ENCODE measurements around the gene AHI1. TPM values are rescaled to one million over a fixed set of nuclear protein-coding genes. Genes with fewer than 3 reads are reported as not detected.
A peak's percentile ranks its signal among the peaks of the same experiment; 100 is the strongest.

AHI1 gene
- total RNA-seq, 3 donors from 2014 or later, result 17.7 to 34.7 (median 26.5) TPM

- DNase-seq, result no peak
- Histone ChIP-seq H3K9me3 (no peaks in the 10 kb centered on the region), H3K36me3 (ENCODE audit: low read depth) (no peaks in the 10 kb centered on the region), H3K4me1 (ENCODE audit: low read depth) (peaks cover 4% of the 10 kb centered on the region), H3K4me3 (no peak overlapping the region)
- ATAC-seq, result no peak
- intact Hi-C loops (cut with DNase I, micrococcal nuclease), result no loop called here
- no peak for TF ChIP-seq CTCF (IDR thresholded peaks at IDR 0.05)
Measured at GRCh38 chr6:135358251-135358821, 139.2 kb downstream of the AHI1 start.

GRCh38 chr6:135354407-135354806 lies 143.1 kb downstream of the AHI1 start:
- no peaks in the 10 kb centered on the region for H3K9me3 ChIP-seq
- intact Hi-C loops (cut with DNase I, micrococcal nuclease), result no loop called here
- no peak for TF ChIP-seq CTCF (IDR thresholded peaks at IDR 0.05)
- H3K4me1 ChIP-seq (ENCODE audit: low read depth), result peaks cover 4% of the 10 kb centered on the region
- H3K36me3 ChIP-seq (ENCODE audit: low read depth), result no peaks in the 10 kb centered on the region
- ATAC-seq (peak; percentile 45), DNase-seq (no peak)
- H3K4me3 ChIP-seq, result no peak overlapping the region

- ATAC-seq, result peak; percentile 74
- H3K9me3 ChIP-seq, result no peaks in the 10 kb centered on the region
- no peak for TF ChIP-seq CTCF (IDR thresholded peaks at IDR 0.05)
- no peaks in the 10 kb centered on the region for H3K36me3 ChIP-seq (ENCODE audit: low read depth)
- DNase-seq, result no peak
- H3K4me3 ChIP-seq, result no peak overlapping the region
- intact Hi-C loops (cut with DNase I, micrococcal nuclease), result no loop called here
- H3K4me1 ChIP-seq (ENCODE audit: low read depth), result peaks cover 4% of the 10 kb centered on the region
Measured at GRCh38 chr6:135353113-135353512, 144.4 kb downstream of the AHI1 start.

- Histone ChIP-seq H3K9me3 (no peaks in the 10 kb centered on the region), H3K4me1 (ENCODE audit: low read depth) (peaks cover 4% of the 10 kb centered on the region), H3K36me3 (ENCODE audit: low read depth) (no peaks in the 10 kb centered on the region), H3K4me3 (no peak overlapping the region)
- intact Hi-C loops (cut with DNase I, micrococcal nuclease), result no loop called here
- ATAC-seq, result no peak
- no peak for TF ChIP-seq CTCF (IDR thresholded peaks at IDR 0.05)
- DNase-seq, result no peak
Measured at GRCh38 chr6:135351635-135352034, 145.9 kb downstream of the AHI1 start.

- TF ChIP-seq CTCF (IDR thresholded peaks at IDR 0.05), result no peak
- no peak for DNase-seq
- intact Hi-C loops (cut with DNase I, micrococcal nuclease), result no loop called here
- H3K36me3 ChIP-seq (ENCODE audit: low read depth), result no peaks in the 10 kb centered on the region
- H3K4me1 ChIP-seq (ENCODE audit: low read depth), result no peaks in the 10 kb centered on the region
- H3K9me3 ChIP-seq, result no peaks in the 10 kb centered on the region
- no peak for ATAC-seq
- H3K4me3 ChIP-seq, result no peak overlapping the region
Measured at GRCh38 chr6:135347887-135348286, 149.7 kb downstream of the AHI1 start.

- intact Hi-C loops (cut with DNase I, micrococcal nuclease), result no loop called here
- no peak overlapping the region for H3K4me3 ChIP-seq
- no peak for ATAC-seq
- H3K9me3 ChIP-seq, result no peaks in the 10 kb centered on the region
- no peak for TF ChIP-seq CTCF (IDR thresholded peaks at IDR 0.05)
- H3K4me1 ChIP-seq (ENCODE audit: low read depth), result no peaks in the 10 kb centered on the region
- no peak for DNase-seq
- H3K36me3 ChIP-seq (ENCODE audit: low read depth), result no peaks in the 10 kb centered on the region
Measured at GRCh38 chr6:135346747-135347146, 150.8 kb downstream of the AHI1 start.

All from mucosa of descending colon (tissue), 3 donors.